H1 (cell line): Measurements from ENCODE around the gene ZNF148. TPM values are rescaled to one million over a fixed set of nuclear protein-coding genes. Genes with fewer than 3 reads are reported as not detected.
A peak's percentile ranks its signal among the peaks of the same experiment; 100 is the strongest.

Experiments used
- ASH2L ChIP-seq: fragments of 200-600, 300-600 bp; sonication (generic); IDR thresholded peaks from one replicate; pipeline ENCODE4 v1.7.1; 2017; ENCODE audit warnings: low read length
- BRCA1 ChIP-seq: IDR thresholded peaks from 2 replicates; pipeline ENCODE4 v1.6.1; 2012; ENCODE audit warnings: low read depth, low read length, improper control_type of control experiment
- CBX5 ChIP-seq: fragments of 300-800, 300-1000 bp; sonication (generic); IDR thresholded peaks from 2 replicates; pipeline ENCODE4 v1.7.1; 2016; ENCODE audit warnings: antibody characterized with exemption, low read length, low read depth
- CHD2 ChIP-seq: IDR thresholded peaks from 2 replicates; pipeline ENCODE4 v1.6.1; 2012; ENCODE audit warnings: low read length, improper control_type of control experiment
- CREB1 ChIP-seq: IDR thresholded peaks from 2 replicates; pipeline ENCODE4 v1.6.1; 2012; ENCODE audit warnings: inconsistent platforms
- EZH2 ChIP-seq: fragments of 200-600 bp; sonication (generic); IDR thresholded peaks from 2 replicates; pipeline ENCODE4 v1.7.1; 2012; ENCODE audit warnings: low read depth, mild to moderate bottlenecking, moderate library complexity, low read length, inconsistent platforms; ENCODE audit not compliant: severe bottlenecking
- GTF2F1 ChIP-seq: IDR thresholded peaks from 2 replicates; pipeline ENCODE4 v1.6.1; 2012; ENCODE audit warnings: low read depth, low read length, improper control_type of control experiment, borderline replicate concordance
- HDAC6 ChIP-seq: IDR thresholded peaks from one replicate; pipeline ENCODE4 v1.7.1; 2012; ENCODE audit warnings: low read depth, mild to moderate bottlenecking, inconsistent platforms, low read length, moderate library complexity
- JUN ChIP-seq: IDR thresholded peaks from 2 replicates; pipeline ENCODE4 v1.6.1; 2011; ENCODE audit warnings: low read depth, mild to moderate bottlenecking, improper control_type of control experiment, low read length
- PHF8 ChIP-seq: fragments of 200-600 bp; sonication (generic); conservative IDR thresholded peaks from 2 replicates; pipeline ENCODE4 v1.7.1; 2012; ENCODE audit warnings: low read depth, mild to moderate bottlenecking, inconsistent platforms, low read length, moderate library complexity
- RAD21 ChIP-seq, 2 experiments: IDR thresholded peaks in 1 of 2; conservative IDR thresholded peaks in 1 of 2; 2 replicates each; pipeline ENCODE4 v1.6.1; 2011; ENCODE audit warnings: low read depth in 2 of 2, low read length in 2 of 2, improper control_type of control experiment in 1 of 2, inconsistent platforms in 1 of 2, mild to moderate bottlenecking in 1 of 2, moderate library complexity in 1 of 2
- SP2 ChIP-seq: IDR thresholded peaks from 2 replicates; pipeline ENCODE4 v1.6.1; 2012; ENCODE audit warnings: mild to moderate bottlenecking, low read length, inconsistent platforms
- SP4 ChIP-seq: IDR thresholded peaks from 2 replicates; pipeline ENCODE4 v1.6.1; 2012; ENCODE audit warnings: low read length, inconsistent platforms
- polyA plus RNA-seq, 7 experiments: library from polyadenylated mRNA; depleted of rRNA in 3 of 7; stranded (reverse) in 5 of 7; unstranded in 2 of 7; fragments of >200 nt in 5 of 7; fragments of 200-250 nt in 2 of 7; gene quantifications; 1 replicate in 5 of 7; 2 replicates in 1 of 7; 4 replicates in 1 of 7; pipeline versions ENCODE4 v1.2.1 to v1.2.3, GENCODE V29; 2011 to 2013; ENCODE audit warnings: missing spikeins in 2 of 7, mixed read lengths in 2 of 7
- total RNA-seq: library from RNA; stranded (reverse); fragmentation: NEBNext Ultra II Directional; extraction: Animal tissue kit (Norgen Biotek cat#: 25700); gene quantifications from 2 replicates; pipeline ENCODE4 v1.2.1, GENCODE V29; 2021
- TF ChIP-seq, protein P1 (sequence below): IDR thresholded peaks from 2 replicates; pipeline ENCODE4 v1.6.1; 2012; ENCODE audit warnings: inconsistent platforms
- TF ChIP-seq, protein P2 (sequence below): IDR thresholded peaks from 2 replicates; pipeline ENCODE4 v1.6.1; 2012; ENCODE audit warnings: low read length, inconsistent platforms
- TF ChIP-seq, protein P3 (sequence below), 3 experiments: IDR thresholded peaks; 1 replicate in 2 of 3; 2 replicates in 1 of 3; pipeline versions ENCODE4 v1.5.1 to v1.6.1; 2011; ENCODE audit warnings: low read length in 3 of 3, mild to moderate bottlenecking in 3 of 3, inconsistent platforms in 2 of 3, low read depth in 1 of 3, moderate library complexity in 1 of 3; ENCODE audit not compliant: insufficient read depth in 1 of 3; ENCODE audit errors: control extremely low read depth in 1 of 3

ZNF148 gene
- total and polyA plus RNA-seq, 2 of the 8 experiments (the other 6 are each of a cell fraction or from before 2014, with no cell fraction given) = 3.7 to 22.6 TPM

DNA sequence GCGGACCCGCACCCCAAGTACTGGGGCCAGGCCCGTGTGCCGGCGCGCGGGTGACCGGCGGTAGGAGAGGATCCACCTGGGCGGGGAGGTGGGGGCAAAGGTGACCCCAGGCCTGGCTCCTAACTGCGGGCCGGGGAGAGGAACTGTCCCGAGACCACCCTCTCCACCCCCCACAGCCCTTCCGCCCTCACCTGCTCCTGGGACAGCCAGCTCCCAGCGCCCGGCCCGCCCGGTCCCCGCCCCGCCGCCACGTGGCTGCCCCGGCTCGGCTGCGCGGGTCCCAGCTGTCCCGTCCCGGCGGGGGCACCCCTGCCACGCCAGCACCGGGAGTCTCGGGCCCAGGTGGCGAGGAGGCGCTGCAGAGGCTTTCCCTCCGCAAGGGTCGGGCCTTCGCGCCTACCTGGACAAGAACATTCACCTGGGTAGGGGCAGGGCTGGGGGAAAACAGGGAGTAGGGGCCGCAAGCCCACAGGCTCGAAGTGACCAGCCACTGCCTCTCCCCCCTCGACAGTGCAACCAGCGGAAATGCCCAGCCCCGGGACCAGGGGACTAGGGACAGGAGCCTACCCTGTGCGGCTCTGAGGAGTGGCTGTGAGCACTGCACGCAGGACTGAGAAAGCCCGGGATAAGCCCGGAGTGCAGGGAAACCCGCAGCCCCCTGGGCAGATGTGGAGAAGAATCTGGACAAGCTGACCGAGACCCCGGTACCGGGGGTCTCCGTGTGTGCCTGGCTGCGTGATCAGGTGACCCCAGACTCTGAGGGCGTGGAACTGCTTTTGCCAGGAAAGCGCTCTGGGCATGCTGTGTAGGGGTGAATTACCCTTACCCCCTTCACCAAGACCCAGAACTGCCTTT lies 162.4 kb downstream of the ZNF148 start, which contains the start of gene SLC12A8 (continued):
- TF ChIP-seq BRCA1 (no peak), SP2 (no peak), RAD21 (IDR thresholded peaks at IDR 0.05 in 1 of 2, conservative IDR thresholded peaks at IDR 0.05 in 1 of 2; ENCODE audit: low read depth in 2 of 2, low read length in 2 of 2) (no peak), CHD2 (no peak), ASH2L (no peak), EZH2 (peak; percentile 51), GTF2F1 (no peak), CREB1 (no peak), SP4 (no peak), JUN (no peak), CBX5 (no peak), HDAC6 (no peak), PHF8 (0 out of 2 replicates have a peak, but pooled peaks have one; percentile 38)
- TF ChIP-seq, protein P1, sequence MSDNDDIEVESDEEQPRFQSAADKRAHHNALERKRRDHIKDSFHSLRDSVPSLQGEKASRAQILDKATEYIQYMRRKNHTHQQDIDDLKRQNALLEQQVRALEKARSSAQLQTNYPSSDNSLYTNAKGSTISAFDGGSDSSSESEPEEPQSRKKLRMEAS = peak; percentile 87
- TF ChIP-seq, protein P2, sequence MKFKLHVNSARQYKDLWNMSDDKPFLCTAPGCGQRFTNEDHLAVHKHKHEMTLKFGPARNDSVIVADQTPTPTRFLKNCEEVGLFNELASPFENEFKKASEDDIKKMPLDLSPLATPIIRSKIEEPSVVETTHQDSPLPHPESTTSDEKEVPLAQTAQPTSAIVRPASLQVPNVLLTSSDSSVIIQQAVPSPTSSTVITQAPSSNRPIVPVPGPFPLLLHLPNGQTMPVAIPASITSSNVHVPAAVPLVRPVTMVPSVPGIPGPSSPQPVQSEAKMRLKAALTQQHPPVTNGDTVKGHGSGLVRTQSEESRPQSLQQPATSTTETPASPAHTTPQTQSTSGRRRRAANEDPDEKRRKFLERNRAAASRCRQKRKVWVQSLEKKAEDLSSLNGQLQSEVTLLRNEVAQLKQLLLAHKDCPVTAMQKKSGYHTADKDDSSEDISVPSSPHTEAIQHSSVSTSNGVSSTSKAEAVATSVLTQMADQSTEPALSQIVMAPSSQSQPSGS = no peak
- TF ChIP-seq, protein P3, sequence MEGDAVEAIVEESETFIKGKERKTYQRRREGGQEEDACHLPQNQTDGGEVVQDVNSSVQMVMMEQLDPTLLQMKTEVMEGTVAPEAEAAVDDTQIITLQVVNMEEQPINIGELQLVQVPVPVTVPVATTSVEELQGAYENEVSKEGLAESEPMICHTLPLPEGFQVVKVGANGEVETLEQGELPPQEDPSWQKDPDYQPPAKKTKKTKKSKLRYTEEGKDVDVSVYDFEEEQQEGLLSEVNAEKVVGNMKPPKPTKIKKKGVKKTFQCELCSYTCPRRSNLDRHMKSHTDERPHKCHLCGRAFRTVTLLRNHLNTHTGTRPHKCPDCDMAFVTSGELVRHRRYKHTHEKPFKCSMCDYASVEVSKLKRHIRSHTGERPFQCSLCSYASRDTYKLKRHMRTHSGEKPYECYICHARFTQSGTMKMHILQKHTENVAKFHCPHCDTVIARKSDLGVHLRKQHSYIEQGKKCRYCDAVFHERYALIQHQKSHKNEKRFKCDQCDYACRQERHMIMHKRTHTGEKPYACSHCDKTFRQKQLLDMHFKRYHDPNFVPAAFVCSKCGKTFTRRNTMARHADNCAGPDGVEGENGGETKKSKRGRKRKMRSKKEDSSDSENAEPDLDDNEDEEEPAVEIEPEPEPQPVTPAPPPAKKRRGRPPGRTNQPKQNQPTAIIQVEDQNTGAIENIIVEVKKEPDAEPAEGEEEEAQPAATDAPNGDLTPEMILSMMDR (IDR thresholded peaks at IDR 0.05; ENCODE audit: control extremely low read depth in 1 of 3, insufficient read depth in 1 of 3, low read depth in 1 of 3, low read length in 3 of 3) = no peak
